Activated CD4-positive, alpha-beta T cell treated with anti-CD3 and anti-CD28 coated beads, Interleukin-2, amount 10 ng/mL, durations not matched to agents 7 days and 5 days (primary cell): ENCODE measurements around the gene NR3C2. TPM values are rescaled to one million over a fixed set of nuclear protein-coding genes. Genes with fewer than 3 reads are reported as not detected.
A peak's percentile ranks its signal among the peaks of the same experiment; 100 is the strongest.

ENCODE experiments used
- CTCF ChIA-PET: fragments of 350-600 bp; sonication (Branson Sonifier 250); formaldehyde crosslinking; loops from one replicate; lab custom pipeline; 2021; ENCODE audit warnings: antibody characterized with exemption; lab: Charles Lee
- POLR2A ChIA-PET: fragments of 350-600 bp; sonication (Branson Sonifier 250); formaldehyde crosslinking; loops from one replicate; lab custom pipeline; 2021; ENCODE audit warnings: antibody characterized with exemption; lab: Charles Lee
- DNase-seq: peaks from one replicate; pipeline ENCODE4 v3.0.0-alpha.2; 2020
- H3K27ac Mint-ChIP-seq: one replicate; pipeline ENCODE4 v1.8.0; 2021; ENCODE audit warnings: mild to moderate bottlenecking, moderate library complexity, mixed read lengths
- H3K27me3 Mint-ChIP-seq: one replicate; pipeline ENCODE4 v1.8.0; 2021; ENCODE audit warnings: mixed read lengths
- H3K36me3 Mint-ChIP-seq: one replicate; pipeline ENCODE4 v1.8.0; 2021; ENCODE audit warnings: low read depth, mixed read lengths
- H3K4me1 Mint-ChIP-seq: one replicate; pipeline ENCODE4 v1.8.0; 2021; ENCODE audit warnings: mixed read lengths
- H3K4me3 Mint-ChIP-seq: one replicate; pipeline ENCODE4 v1.8.0; 2021; ENCODE audit warnings: mild to moderate bottlenecking, moderate library complexity, mixed read lengths
- H3K9me3 Mint-ChIP-seq: one replicate; pipeline ENCODE4 v1.8.0; 2021; ENCODE audit warnings: mixed read lengths
- total RNA-seq, 2 experiments: library from RNA; stranded (reverse); gene quantifications; one replicate each; pipeline ENCODE4 v1.2.3, GENCODE V29; 2021

The NR3C2 gene
- 1 to 10 TPM; 4.1 to 5.1 TPM for total RNA-seq

- Mint-ChIP-seq H3K9me3 (no peaks in the 10 kb centered on the region), H3K27me3 (peaks cover 25% of the 10 kb centered on the region), H3K36me3 (no peaks in the 10 kb centered on the region), H3K27ac (peak within 1 kb of the TSS; percentile 97), H3K4me1 (peaks cover 18% of the 10 kb centered on the region), H3K4me3 (peak within 1 kb of the TSS; percentile 99)
- ChIA-PET POLR2A (interaction anchor here (0.8 kb wide), 1 partner anchor 650 kb away, joined by 3 read pairs; no protein-coding TSS in a partner anchor), CTCF (interaction anchor here (1.3 to 1.7 kb wide), 2 partner anchors 67 to 386 kb away, joined by 3 to 5 read pairs; no protein-coding TSS in a partner anchor)
- peak; percentile 99 for DNase-seq
These were observed at the start of gene NR3C2 for GRCh38 chr4:148441986-148442831. NR3C2 (minus strand) TSS chr4:148442414.

GRCh38 chr4:148487181-148487580 lies 45.0 kb upstream of the NR3C2 start:
- ChIA-PET POLR2A (no interaction called here), CTCF (no interaction called here)
- Mint-ChIP-seq H3K9me3 (no peaks in the 10 kb centered on the region), H3K4me1 (no peaks in the 10 kb centered on the region), H3K36me3 (no peaks in the 10 kb centered on the region), H3K27ac (no peak overlapping the region), H3K27me3 (no peaks in the 10 kb centered on the region), H3K4me3 (no peak overlapping the region)
- no peak for DNase-seq

DNA sequence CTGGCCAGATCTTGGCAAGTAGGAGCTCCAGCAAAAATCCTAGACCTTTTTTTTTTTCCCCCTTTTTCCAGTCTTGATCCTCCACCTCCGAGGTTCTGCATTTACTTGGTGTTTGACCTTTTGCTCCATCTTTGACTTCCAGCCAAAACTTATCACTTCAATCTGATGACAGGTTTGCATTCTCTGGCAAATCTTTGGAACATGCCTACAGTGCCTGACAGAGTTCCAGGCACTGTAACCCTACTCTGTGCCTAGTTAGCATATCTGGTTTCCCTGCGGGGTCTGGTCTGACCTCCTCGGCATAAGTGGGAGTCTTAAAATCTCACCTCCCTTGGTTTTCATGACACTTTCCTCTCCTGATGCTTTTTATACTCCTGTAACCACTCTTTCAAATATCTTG lies 39.4 kb upstream of the NR3C2 start:
- Mint-ChIP-seq H3K36me3 (no peaks in the 10 kb centered on the region), H3K27me3 (peaks cover 3% of the 10 kb centered on the region), H3K9me3 (no peaks in the 10 kb centered on the region), H3K27ac (no peak overlapping the region), H3K4me1 (no peaks in the 10 kb centered on the region), H3K4me3 (no peak overlapping the region)
- DNase-seq: no peak
- CTCF ChIA-PET: no interaction called here
- POLR2A ChIA-PET: interaction anchor here (0.5 kb wide), 1 partner anchor 37 kb away, joined by 3 read pairs; no protein-coding TSS in a partner anchor

GRCh38 chr4:148477276-148477675 lies 35.1 kb upstream of the NR3C2 start:
- DNase-seq: no peak
- POLR2A ChIA-PET: no interaction called here
- H3K27me3 Mint-ChIP-seq: peaks cover 3% of the 10 kb centered on the region
- peaks cover 2% of the 10 kb centered on the region for H3K9me3 Mint-ChIP-seq
- CTCF ChIA-PET: no interaction called here
- no peak overlapping the region for H3K27ac Mint-ChIP-seq
- H3K36me3 Mint-ChIP-seq: no peaks in the 10 kb centered on the region
- no peaks in the 10 kb centered on the region for H3K4me1 Mint-ChIP-seq
- no peak overlapping the region for H3K4me3 Mint-ChIP-seq

DNA sequence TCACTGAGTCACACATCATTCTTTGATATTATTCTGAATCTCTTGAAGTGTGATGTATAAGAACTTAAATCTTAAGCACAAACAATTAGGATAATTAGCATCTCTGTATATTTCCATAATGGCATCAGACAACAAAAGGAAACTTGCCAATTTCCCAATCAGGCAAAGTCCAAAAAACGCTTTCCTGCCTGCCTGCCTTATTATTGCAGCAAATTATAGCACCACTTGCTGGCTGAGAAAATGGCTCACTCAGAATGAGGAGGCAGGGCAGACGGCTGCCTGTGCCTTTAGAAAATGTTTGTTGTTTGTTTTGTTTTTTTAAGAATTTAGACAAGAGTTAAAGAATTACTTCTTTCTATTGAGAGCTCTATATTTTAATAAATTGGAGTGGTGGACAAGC lies 27.7 kb upstream of the NR3C2 start:
- H3K4me1 Mint-ChIP-seq: no peaks in the 10 kb centered on the region
- H3K36me3 Mint-ChIP-seq: no peaks in the 10 kb centered on the region
- ChIA-PET CTCF (no interaction called here), POLR2A (no interaction called here)
- H3K9me3 Mint-ChIP-seq: peaks cover 2% of the 10 kb centered on the region
- no peak overlapping the region for H3K27ac Mint-ChIP-seq
- no peak for DNase-seq
- no peak overlapping the region for H3K4me3 Mint-ChIP-seq
- H3K27me3 Mint-ChIP-seq: no peaks in the 10 kb centered on the region

- no peaks in the 10 kb centered on the region for H3K36me3 Mint-ChIP-seq
- ChIA-PET POLR2A (no interaction called here), CTCF (interaction anchor here (0.6 kb wide), 1 partner anchor 511 kb away, joined by 3 read pairs; no protein-coding TSS in a partner anchor)
- H3K4me1 Mint-ChIP-seq: no peaks in the 10 kb centered on the region
- no peak for DNase-seq
- H3K4me3 Mint-ChIP-seq: no peak overlapping the region
- H3K27ac Mint-ChIP-seq: no peak overlapping the region
- H3K27me3 Mint-ChIP-seq: peaks cover 6% of the 10 kb centered on the region
- no peaks in the 10 kb centered on the region for H3K9me3 Mint-ChIP-seq
These were observed 12.6 kb upstream of the NR3C2 start for GRCh38 chr4:148454835-148455234.

DNA sequence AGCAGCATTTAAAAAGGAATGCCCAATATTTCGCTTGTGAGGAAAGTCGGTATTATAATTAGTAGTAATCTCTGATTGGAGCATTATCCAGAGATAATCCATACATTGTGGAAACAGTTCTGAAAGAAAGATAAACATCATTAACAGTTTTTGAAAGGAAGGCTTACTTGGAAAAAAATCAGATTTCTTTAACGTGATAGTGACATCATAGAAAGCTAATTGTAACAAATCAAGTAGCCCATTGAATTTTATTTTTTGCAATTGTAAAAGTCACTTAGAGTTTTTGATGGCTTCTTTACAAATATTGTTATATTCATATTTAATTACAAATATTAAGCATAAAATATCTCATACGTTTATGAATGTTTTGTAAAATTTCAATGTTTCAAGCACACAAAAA lies 11.6 kb upstream of the NR3C2 start:
- no peaks in the 10 kb centered on the region for H3K9me3 Mint-ChIP-seq
- no peak overlapping the region for H3K27ac Mint-ChIP-seq
- no peak for DNase-seq
- peaks cover 13% of the 10 kb centered on the region for H3K27me3 Mint-ChIP-seq
- POLR2A ChIA-PET: no interaction called here
- no peak overlapping the region for H3K4me3 Mint-ChIP-seq
- H3K36me3 Mint-ChIP-seq: no peaks in the 10 kb centered on the region
- H3K4me1 Mint-ChIP-seq: no peaks in the 10 kb centered on the region
- CTCF ChIA-PET: no interaction called here

DNA sequence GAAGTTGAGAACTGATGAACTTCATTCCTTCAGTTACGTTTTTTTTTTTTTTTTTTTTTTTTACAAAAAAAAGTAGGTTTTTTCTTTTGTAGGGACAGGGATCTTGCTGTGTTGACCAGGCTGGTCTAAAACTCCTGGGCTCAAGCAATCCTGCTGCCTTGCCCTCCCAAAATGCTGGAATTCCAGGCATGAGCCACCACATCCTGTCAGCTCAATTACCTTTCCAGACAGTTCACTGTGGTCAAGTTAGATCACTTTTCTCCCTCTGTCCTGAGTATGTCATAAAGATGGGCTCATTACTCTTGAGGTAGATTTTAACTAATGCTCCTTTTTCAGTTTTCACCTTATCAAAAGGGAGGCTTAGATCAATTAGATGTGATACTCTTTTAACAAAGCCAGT lies 10.8 kb upstream of the NR3C2 start:
- H3K36me3 Mint-ChIP-seq: no peaks in the 10 kb centered on the region
- no peak overlapping the region for H3K4me3 Mint-ChIP-seq
- H3K4me1 Mint-ChIP-seq: no peaks in the 10 kb centered on the region
- ChIA-PET POLR2A (no interaction called here), CTCF (no interaction called here)
- DNase-seq: no peak
- H3K27me3 Mint-ChIP-seq: peaks cover 17% of the 10 kb centered on the region
- H3K27ac Mint-ChIP-seq: no peak overlapping the region
- H3K9me3 Mint-ChIP-seq: no peaks in the 10 kb centered on the region

DNA sequence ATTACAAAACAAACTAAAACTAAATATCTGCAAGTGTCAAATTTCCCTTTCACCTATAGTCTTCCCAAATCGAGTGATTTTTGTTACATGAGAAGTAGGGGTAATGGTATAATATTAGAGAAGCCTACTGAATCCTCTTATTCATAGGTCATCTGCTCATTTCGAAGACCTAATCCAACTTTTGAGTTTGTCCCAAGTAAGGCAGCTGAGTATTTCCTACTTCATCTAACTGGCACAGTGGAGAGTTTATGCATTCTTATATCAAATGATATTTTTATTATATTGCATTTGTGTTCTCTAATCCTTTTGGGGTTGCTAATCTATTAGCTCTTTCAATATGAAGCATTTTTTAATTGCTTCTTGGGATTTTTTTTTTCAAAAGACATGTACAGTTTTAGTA lies 7.7 kb upstream of the NR3C2 start:
- Mint-ChIP-seq H3K9me3 (no peaks in the 10 kb centered on the region), H3K36me3 (no peaks in the 10 kb centered on the region), H3K4me1 (peaks cover 10% of the 10 kb centered on the region), H3K4me3 (no peak overlapping the region), H3K27ac (no peak overlapping the region), H3K27me3 (peaks cover 34% of the 10 kb centered on the region)
- no peak for DNase-seq
- CTCF ChIA-PET: no interaction called here
- POLR2A ChIA-PET: no interaction called here

- no peaks in the 10 kb centered on the region for H3K9me3 Mint-ChIP-seq
- H3K4me1 Mint-ChIP-seq: peaks cover 10% of the 10 kb centered on the region
- no peak for DNase-seq
- CTCF ChIA-PET: interaction anchor here (1.1 kb wide), 1 partner anchor 275 kb away, joined by 3 read pairs; no protein-coding TSS in a partner anchor
- H3K4me3 Mint-ChIP-seq: no peak overlapping the region
- H3K27ac Mint-ChIP-seq: no peak overlapping the region
- peaks cover 38% of the 10 kb centered on the region for H3K27me3 Mint-ChIP-seq
- no peaks in the 10 kb centered on the region for H3K36me3 Mint-ChIP-seq
- POLR2A ChIA-PET: no interaction called here
These were observed 5.9 kb upstream of the NR3C2 start for GRCh38 chr4:148448141-148448540.

GRCh38 chr4:148447681-148448080 lies 5.5 kb upstream of the NR3C2 start:
- DNase-seq: no peak
- ChIA-PET POLR2A (no interaction called here), CTCF (interaction anchor here (1.1 kb wide), 1 partner anchor 274 kb away, joined by 3 read pairs; no protein-coding TSS in a partner anchor)
- no peak overlapping the region for H3K27ac Mint-ChIP-seq
- H3K9me3 Mint-ChIP-seq: no peaks in the 10 kb centered on the region
- H3K4me3 Mint-ChIP-seq: no peak overlapping the region
- peaks cover 10% of the 10 kb centered on the region for H3K4me1 Mint-ChIP-seq
- H3K36me3 Mint-ChIP-seq: no peaks in the 10 kb centered on the region
- H3K27me3 Mint-ChIP-seq: peaks cover 38% of the 10 kb centered on the region

- peak overlapping the region; percentile 11 for H3K27ac Mint-ChIP-seq
These were observed 3.7 kb upstream of the NR3C2 start for GRCh38 chr4:148445860-148446330.

More at GRCh38 chr4:148445860-148446330, 3.7 kb upstream of the NR3C2 start:
- Mint-ChIP-seq H3K27me3 (peaks cover 42% of the 10 kb centered on the region), H3K36me3 (no peaks in the 10 kb centered on the region), H3K4me1 (peaks cover 20% of the 10 kb centered on the region), H3K9me3 (no peaks in the 10 kb centered on the region), H3K4me3 (peak overlapping the region; percentile 72)
- ChIA-PET CTCF (interaction anchor here (0.6 kb wide), 1 partner anchor 514 kb away, joined by 4 read pairs; no protein-coding TSS in a partner anchor), POLR2A (no interaction called here)
- no peak for DNase-seq
